GM12873 (cell line): ENCODE data around the gene BCL7A.

ENCODE experiments used
- TF ChIP-seq, protein P1 (sequence below): IDR thresholded peaks from 2 replicates; pipeline ENCODE4 v1.5.1; 2012; ENCODE audit warnings: low read depth, mild to moderate bottlenecking, moderate library complexity, low read length, control low read depth; ENCODE audit not compliant: insufficient read depth; ENCODE audit errors: missing control alignments

The BCL7A gene

DNA sequence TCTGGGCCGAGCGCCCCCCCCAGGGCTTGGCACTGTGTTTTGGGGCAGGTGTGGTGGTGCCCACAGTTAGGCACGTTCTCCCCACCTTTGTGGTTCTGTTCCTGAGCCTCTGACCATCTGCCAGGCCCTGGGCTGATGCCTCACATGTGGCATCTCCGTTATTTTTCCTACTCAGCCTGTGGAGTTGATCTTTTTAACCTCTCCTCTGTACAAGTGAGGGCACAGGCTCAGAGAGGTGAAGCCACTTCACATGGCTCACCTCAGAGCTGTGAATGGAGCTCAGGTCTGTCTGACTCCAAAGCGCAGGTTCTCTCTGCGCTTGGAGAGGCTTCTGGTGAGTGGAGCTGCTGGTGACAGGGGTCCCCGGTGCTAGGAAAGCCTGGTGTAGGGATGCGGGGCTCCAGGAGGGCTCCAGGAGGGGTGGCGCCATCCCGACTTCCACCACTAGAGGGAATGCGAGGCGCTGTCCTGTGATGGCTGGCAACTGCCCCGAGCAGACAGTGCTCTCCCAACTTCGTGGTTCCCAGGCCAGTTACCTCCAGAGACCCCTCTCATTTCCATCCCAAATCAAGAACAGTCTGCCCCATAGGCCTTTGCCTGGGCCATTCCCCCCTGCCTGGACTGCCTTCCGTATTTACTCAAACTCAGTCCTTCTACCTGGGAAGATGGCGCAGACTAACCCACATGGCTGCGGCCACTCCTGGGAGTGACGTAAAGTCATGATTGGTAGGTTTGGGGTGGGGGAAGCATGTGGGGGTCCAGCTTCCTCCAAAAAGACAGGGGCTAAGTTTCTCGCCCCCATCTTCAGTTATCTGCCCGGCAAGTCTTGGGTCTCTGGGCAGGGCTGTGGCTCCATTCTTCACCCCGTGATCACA is 9.9 kb downstream of the BCL7A start:
- TF ChIP-seq, protein P1, sequence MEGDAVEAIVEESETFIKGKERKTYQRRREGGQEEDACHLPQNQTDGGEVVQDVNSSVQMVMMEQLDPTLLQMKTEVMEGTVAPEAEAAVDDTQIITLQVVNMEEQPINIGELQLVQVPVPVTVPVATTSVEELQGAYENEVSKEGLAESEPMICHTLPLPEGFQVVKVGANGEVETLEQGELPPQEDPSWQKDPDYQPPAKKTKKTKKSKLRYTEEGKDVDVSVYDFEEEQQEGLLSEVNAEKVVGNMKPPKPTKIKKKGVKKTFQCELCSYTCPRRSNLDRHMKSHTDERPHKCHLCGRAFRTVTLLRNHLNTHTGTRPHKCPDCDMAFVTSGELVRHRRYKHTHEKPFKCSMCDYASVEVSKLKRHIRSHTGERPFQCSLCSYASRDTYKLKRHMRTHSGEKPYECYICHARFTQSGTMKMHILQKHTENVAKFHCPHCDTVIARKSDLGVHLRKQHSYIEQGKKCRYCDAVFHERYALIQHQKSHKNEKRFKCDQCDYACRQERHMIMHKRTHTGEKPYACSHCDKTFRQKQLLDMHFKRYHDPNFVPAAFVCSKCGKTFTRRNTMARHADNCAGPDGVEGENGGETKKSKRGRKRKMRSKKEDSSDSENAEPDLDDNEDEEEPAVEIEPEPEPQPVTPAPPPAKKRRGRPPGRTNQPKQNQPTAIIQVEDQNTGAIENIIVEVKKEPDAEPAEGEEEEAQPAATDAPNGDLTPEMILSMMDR = peak; percentile 83

DNA sequence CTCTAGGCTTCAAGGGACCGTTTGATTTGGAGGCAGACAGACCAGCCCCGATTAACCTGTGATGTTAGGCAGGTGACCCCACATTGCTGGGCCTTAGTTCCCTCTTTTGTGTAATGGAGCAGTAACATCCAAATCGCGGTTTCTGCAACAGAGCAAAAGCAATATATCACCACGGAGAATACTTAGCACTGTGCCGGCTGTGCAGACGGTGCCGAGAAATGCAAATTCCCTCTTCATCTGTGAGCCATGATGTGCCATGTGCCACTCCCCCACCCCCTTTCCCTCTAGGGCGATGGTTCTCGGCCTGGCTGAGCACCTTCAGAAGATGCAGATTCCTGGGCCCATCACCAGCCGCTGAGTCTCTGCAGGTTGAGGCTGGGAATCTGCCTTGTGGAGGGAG is 10.9 kb downstream of the BCL7A start:
- TF ChIP-seq, protein P1 = no peak

DNA sequence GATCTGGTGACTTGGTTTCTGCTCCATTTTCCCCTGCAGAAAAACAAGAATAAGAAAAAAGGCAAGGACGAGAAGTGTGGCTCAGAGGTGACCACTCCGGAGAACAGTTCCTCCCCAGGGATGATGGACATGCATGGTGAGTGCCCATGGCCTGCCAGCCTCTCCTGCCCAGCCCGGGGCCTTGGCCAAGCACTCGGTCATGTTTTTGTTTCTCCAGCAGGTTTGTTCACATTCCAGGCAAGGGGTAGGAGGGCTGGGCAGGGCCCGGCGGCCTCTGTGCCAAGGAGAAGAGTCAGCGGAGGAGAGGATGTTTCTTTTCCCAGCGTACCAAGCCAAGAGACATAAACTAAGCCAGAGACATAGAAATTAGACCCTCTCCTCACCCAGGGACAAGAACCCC is 13.6 kb downstream of the BCL7A start:
- TF ChIP-seq, protein P1 = no peak

GRCh38 chr12:122036153-122036552 is 14.5 kb downstream of the BCL7A start:
- TF ChIP-seq, protein P1 = no peak

- TF ChIP-seq, protein P1 = no peak
Measured at GRCh38 chr12:122040579-122041386, 19.1 kb downstream of the BCL7A start.

- TF ChIP-seq, protein P1 = no peak
Measured at GRCh38 chr12:122042910-122043309, 21.2 kb downstream of the BCL7A start.

GRCh38 chr12:122043476-122043875 is 21.8 kb downstream of the BCL7A start:
- TF ChIP-seq, protein P1 = no peak
